Liver (tissue), 9 donors: ENCODE measurements around the gene ZNF592. TPM values are rescaled to one million over a fixed set of nuclear protein-coding genes. Genes with fewer than 3 reads are reported as not detected.

Source experiments
- DNase-seq: peaks from one replicate; pipeline ENCODE4 v3.0.0-alpha.2; 2017; ENCODE audit warnings: low spot score
- H3K27ac ChIP-seq, 2 donors: one replicate each; pipeline ENCODE4 v1.7.0; 2013; ENCODE audit warnings: inconsistent platforms in 2 of 2, low read length in 2 of 2, control low read depth in 1 of 2, low read depth in 1 of 2, mild to moderate bottlenecking in 1 of 2
- H3K27me3 ChIP-seq, 4 donors: one replicate each; pipeline versions ENCODE4 v1.6.1 to v1.7.0; 2013; ENCODE audit warnings: low read length in 3 of 4, inconsistent platforms in 1 of 4, mild to moderate bottlenecking in 1 of 4, moderate library complexity in 1 of 4; ENCODE audit not compliant: control insufficient read depth in 4 of 4, insufficient read depth in 4 of 4
- H3K36me3 ChIP-seq, 4 donors: one replicate each; pipeline versions ENCODE4 v1.6.1 to v1.7.0; 2013; ENCODE audit warnings: low read length in 3 of 4, mild to moderate bottlenecking in 3 of 4, low read depth in 1 of 4, moderate library complexity in 1 of 4; ENCODE audit not compliant: control insufficient read depth in 4 of 4, insufficient read depth in 3 of 4
- H3K4me1 ChIP-seq, 4 donors: one replicate each; pipeline versions ENCODE4 v1.6.1 to v1.7.0; 2013; ENCODE audit warnings: low read length in 3 of 4, mild to moderate bottlenecking in 3 of 4, moderate library complexity in 1 of 4; ENCODE audit not compliant: control insufficient read depth in 4 of 4, insufficient read depth in 4 of 4
- H3K4me3 ChIP-seq, 3 donors: one replicate each; pipeline versions ENCODE4 v1.6.1 to v1.7.0; 2013; ENCODE audit warnings: low read length in 3 of 3, control low read depth in 1 of 3, low read depth in 1 of 3, mild to moderate bottlenecking in 1 of 3
- H3K9ac ChIP-seq, 2 donors: one replicate each; pipeline ENCODE4 v1.7.0; 2013; ENCODE audit warnings: low read length in 2 of 2, mild to moderate bottlenecking in 2 of 2, moderate library complexity in 2 of 2, control low read depth in 1 of 2, low read depth in 1 of 2
- H3K9me3 ChIP-seq, 4 donors: one replicate each; pipeline versions ENCODE4 v1.6.1 to v1.7.0; 2013; ENCODE audit warnings: low read length in 3 of 4; ENCODE audit not compliant: control insufficient read depth in 4 of 4
- ATF3 ChIP-seq: IDR thresholded peaks from 2 replicates; pipeline ENCODE4 v1.6.1; 2016; ENCODE audit warnings: antibody characterized with exemption
- CTCF ChIP-seq: fragments of 150-350 bp; IDR thresholded peaks from 2 replicates; pipeline ENCODE4 v1.5.1; 2017; ENCODE audit warnings: improper control_type of control experiment, low read depth, low read length; ENCODE audit not compliant: missing input control
- EGR1 ChIP-seq, 2 donors: IDR thresholded peaks; 2 replicates each; pipeline ENCODE4 v1.6.1; 2016 to 2018; ENCODE audit warnings: antibody characterized with exemption in 2 of 2, low read depth in 2 of 2
- FOXA1 ChIP-seq: IDR thresholded peaks from 2 replicates; pipeline ENCODE4 v1.6.1; 2016; ENCODE audit warnings: antibody characterized with exemption
- FOXA2 ChIP-seq: IDR thresholded peaks from 2 replicates; pipeline ENCODE4 v1.6.1; 2016; ENCODE audit warnings: antibody characterized with exemption
- GABPA ChIP-seq, 2 donors: IDR thresholded peaks in 1 of 2; conservative IDR thresholded peaks in 1 of 2; 2 replicates each; pipeline ENCODE4 v1.6.1; 2016; ENCODE audit warnings: antibody characterized with exemption in 2 of 2, mild to moderate bottlenecking in 1 of 2, moderate library complexity in 1 of 2
- HNF4A ChIP-seq, 2 donors: conservative IDR thresholded peaks; 2 replicates each; pipeline ENCODE4 v1.6.1; 2016; ENCODE audit warnings: antibody characterized with exemption in 2 of 2, mild to moderate bottlenecking in 2 of 2
- HNF4G ChIP-seq: IDR thresholded peaks from 2 replicates; pipeline ENCODE4 v1.6.1; 2016; ENCODE audit warnings: antibody characterized with exemption
- JUND ChIP-seq, 2 donors: IDR thresholded peaks; 2 replicates each; pipeline ENCODE4 v1.6.1; 2016; ENCODE audit warnings: antibody characterized with exemption in 2 of 2
- MAX ChIP-seq: IDR thresholded peaks from 2 replicates; pipeline ENCODE4 v1.6.1; 2016; ENCODE audit warnings: antibody characterized with exemption
- NR2F2 ChIP-seq: IDR thresholded peaks from 2 replicates; pipeline ENCODE4 v1.6.1; 2016; ENCODE audit warnings: antibody characterized with exemption
- RAD21 ChIP-seq, 2 donors: IDR thresholded peaks; 2 replicates each; pipeline ENCODE4 v1.6.1; 2016; ENCODE audit warnings: antibody characterized with exemption in 2 of 2, mild to moderate bottlenecking in 2 of 2
- REST ChIP-seq: IDR thresholded peaks from 2 replicates; pipeline ENCODE4 v1.6.1; 2016; ENCODE audit warnings: antibody characterized with exemption, mild to moderate bottlenecking
- RXRA ChIP-seq, 2 donors: IDR thresholded peaks; 2 replicates each; pipeline ENCODE4 v1.6.1; 2017 to 2018; ENCODE audit warnings: antibody characterized with exemption in 2 of 2, mild to moderate bottlenecking in 1 of 2
- SP1 ChIP-seq: IDR thresholded peaks from 2 replicates; pipeline ENCODE4 v1.6.1; 2018; ENCODE audit warnings: antibody characterized with exemption, mild to moderate bottlenecking
- YY1 ChIP-seq: IDR thresholded peaks from 2 replicates; pipeline ENCODE4 v1.6.1; 2016; ENCODE audit warnings: antibody characterized with exemption, mild to moderate bottlenecking
- WGBS: extraction: QIAGEN DNeasy Blood & Tissue Kit; methylation state at CpG from one replicate; pipeline ENCODE4 v1.1.7; 2013; 5-methylcytosine and 5-hydroxymethylcytosine counted together
- polyA plus RNA-seq, 2 donors: library from polyadenylated mRNA; stranded (reverse) in 1 of 2; unstranded in 1 of 2; fragments of 200-250 nt in 1 of 2; fragments of >200 nt in 1 of 2; fragmentation: Nextera tagmentation in 1 of 2; extraction: Ambion mirVana in 1 of 2; gene quantifications; one replicate each; pipeline versions ENCODE4 v1.2.1 to v1.2.3, GENCODE V29; 2013 to 2015
- total RNA-seq, 2 donors: library from RNA; depleted of rRNA; stranded (reverse); fragments of >200 nt; gene quantifications; one replicate each; pipeline ENCODE4 v1.2.3, GENCODE V29; 2014
- donor health status: healthy.
- donor health status: healthy.
- donor health status: healthy.
- donor health status: healthy.
- donor health status: healthy.

The ZNF592 gene
- total and polyA plus RNA-seq, 4 donors = 4.4 to 10.6 (median 7.5) TPM

GRCh38 chr15:84780492-84780891 is 32.1 kb downstream of the ZNF592 start:
- H3K36me3 ChIP-seq = peaks cover 12 to 37% (median 29%) of the 10 kb centered on the region in 4 donors
- H3K4me3 ChIP-seq = no peak overlapping the region
- H3K9ac ChIP-seq = no peak overlapping the region
- H3K27me3 ChIP-seq = no peaks in the 10 kb centered on the region
- no peaks in the 10 kb centered on the region for H3K9me3 ChIP-seq
- 70% methylated on average over 3 of the region's 3 CpGs for whole genome bisulfite sequencing
- no peak for DNase-seq
- peaks cover 4 to 22% (median 12%) of the 10 kb centered on the region in 4 donors for H3K4me1 ChIP-seq
- TF ChIP-seq CTCF (no peak), YY1 (no peak), REST (no peak), RAD21 (IDR thresholded peaks at IDR 0.05) (no peak), HNF4A (conservative IDR thresholded peaks at IDR 0.05) (no peak), ATF3 (no peak), FOXA2 (no peak), HNF4G (no peak), RXRA (IDR thresholded peaks at IDR 0.05) (no peak), NR2F2 (no peak), JUND (IDR thresholded peaks at IDR 0.05) (no peak), MAX (no peak)
- H3K27ac ChIP-seq = no peak overlapping the region

- 91% methylated on average over 1 of the region's 1 CpG for WGBS
- H3K36me3 ChIP-seq = peaks cover 12 to 39% (median 30%) of the 10 kb centered on the region in 4 donors
- TF ChIP-seq FOXA1 (no peak), MAX (no peak), HNF4A (conservative IDR thresholded peaks at IDR 0.05) (no peak), ATF3 (no peak), RAD21 (IDR thresholded peaks at IDR 0.05) (no peak), REST (no peak), EGR1 (IDR thresholded peaks at IDR 0.05; ENCODE audit: low read depth in 2 of 2) (no peak), HNF4G (no peak), SP1 (no peak), GABPA (IDR thresholded peaks at IDR 0.05 in 1 of 2, conservative IDR thresholded peaks at IDR 0.05 in 1 of 2) (no peak), FOXA2 (no peak), YY1 (no peak), NR2F2 (no peak), JUND (IDR thresholded peaks at IDR 0.05) (no peak), RXRA (IDR thresholded peaks at IDR 0.05) (no peak), CTCF (no peak)
These were observed 33.1 kb downstream of the ZNF592 start for GRCh38 chr15:84781495-84781894.

More at GRCh38 chr15:84781495-84781894, 33.1 kb downstream of the ZNF592 start:
- H3K4me3 ChIP-seq = no peak overlapping the region
- H3K27me3 ChIP-seq = no peaks in the 10 kb centered on the region
- peaks cover 1 to 22% (median 10%) of the 10 kb centered on the region in 4 donors for H3K4me1 ChIP-seq
- DNase-seq = no peak
- H3K9me3 ChIP-seq = no peaks in the 10 kb centered on the region
- no peak overlapping the region for H3K9ac ChIP-seq
- no peak overlapping the region for H3K27ac ChIP-seq
